NCI-H226 (cell line): Measurements from ENCODE around the gene GPSM3.
"Not testable (repeated sequence)": the region's sequence is repeated elsewhere in the genome, so short reads cannot be mapped to it uniquely, and the experiment has no call there.

Experiments used
- DNase-seq: peaks from one replicate; pipeline ENCODE4 v3.0.0-alpha.2; 2015

Gene GPSM3

DNA sequence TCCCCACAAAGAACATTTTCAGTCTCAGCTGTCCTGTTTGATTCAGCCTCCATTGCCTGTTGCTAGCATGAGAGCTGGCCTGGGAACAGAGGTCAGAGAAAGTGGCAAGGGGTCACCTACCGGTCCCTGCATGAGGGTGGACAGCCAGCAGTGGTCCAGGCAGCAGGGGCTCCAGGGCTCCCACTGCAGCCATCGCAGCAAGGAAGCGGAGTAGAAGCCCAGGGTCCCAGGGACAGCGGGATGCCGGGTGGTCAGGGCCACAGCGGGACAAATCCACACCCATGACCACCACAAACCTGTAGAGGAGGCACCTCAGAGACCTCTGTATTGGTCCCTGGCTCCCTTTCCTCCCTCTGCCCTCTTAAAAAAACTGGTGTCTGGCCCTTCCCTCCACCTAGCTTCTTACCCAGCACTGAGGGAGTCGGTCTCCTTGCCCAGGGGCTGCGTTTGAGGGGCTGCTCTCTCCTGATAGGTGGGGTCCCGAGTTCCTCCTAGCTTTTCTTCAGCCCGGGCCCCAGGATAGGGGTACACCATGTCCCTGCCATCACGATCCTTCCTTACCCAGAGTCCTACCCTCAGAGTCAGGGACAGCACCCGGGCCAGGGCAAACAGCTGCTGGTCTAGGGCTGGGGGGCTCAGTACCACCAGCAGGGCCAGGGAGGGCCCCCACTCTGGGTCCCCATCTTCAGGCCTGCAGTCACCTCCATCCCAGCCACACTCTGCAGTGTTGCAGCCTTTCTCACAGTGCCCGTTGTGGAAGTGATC is 8.4 kb upstream of the GPSM3 start:
- DNase-seq: no peak

DNA sequence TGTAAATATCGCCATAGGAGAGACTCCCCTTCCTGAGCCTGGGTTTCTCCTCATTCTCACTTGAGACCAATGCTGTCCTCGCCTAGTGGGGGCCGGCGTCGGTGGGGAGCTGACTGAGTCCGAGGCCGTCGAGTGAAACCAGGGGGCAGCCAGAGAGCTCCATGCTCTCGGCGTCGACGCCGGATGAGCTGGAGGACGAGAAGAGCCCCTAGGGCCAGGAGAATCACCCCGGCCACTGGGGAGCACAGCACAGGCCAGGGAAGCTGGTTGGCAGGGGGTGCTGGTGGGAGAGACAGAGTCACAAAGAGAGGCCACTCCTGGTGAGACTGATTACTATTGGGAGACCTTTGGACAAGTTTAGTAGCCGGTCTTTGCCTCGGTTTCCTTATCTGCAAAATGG is 6.4 kb upstream of the GPSM3 start:
- no peak for DNase-seq

GRCh38 chr6:32198345-32198696 is 5.9 kb upstream of the GPSM3 start:
- no peak for DNase-seq

DNA sequence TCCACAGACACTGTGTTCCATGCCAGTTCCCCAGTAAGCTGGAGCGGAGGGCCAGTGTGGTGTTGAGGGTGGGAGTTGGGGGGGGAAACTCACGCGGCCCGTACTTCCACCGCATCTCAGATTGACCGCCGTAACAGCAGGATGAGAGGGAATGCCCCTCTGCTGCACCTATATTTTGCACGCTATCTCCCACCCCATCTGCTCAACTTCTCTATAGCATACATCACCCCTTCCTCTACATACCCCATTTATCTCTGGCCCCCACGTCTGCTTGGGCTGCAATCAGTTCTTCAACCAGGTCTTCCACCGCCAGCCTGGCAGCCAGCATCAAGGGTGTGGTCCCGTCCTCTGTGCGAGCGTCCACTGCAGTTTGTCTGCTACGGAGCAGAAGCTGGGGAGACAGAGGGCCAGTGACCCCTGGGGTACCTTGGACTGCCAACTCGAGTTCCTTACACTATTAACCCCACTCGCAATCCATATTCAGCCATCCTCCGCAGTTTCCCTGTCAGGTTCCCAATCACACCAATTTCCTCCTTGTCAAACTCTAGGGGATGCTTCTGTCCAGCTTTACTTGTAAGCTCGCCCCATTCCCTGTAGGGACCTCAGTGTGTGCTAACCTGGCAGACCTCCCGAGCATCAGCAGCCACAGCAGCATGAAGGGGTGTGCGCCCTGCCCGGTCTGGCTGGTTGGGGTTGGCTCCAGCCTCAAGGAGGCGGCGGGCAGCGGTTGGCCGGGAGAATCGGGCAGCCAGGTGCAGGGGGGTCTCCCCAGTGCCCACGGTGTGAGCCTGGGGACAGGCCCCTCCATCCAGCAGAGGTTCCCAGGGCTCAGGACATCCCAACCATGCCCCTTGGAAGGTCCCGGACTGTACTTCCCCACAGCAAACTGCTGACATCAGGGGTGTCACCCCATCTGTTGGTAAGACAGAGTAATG is 4.5 kb upstream of the GPSM3 start:
- no peak for DNase-seq

- DNase-seq: peak; percentile 52
Measured at GRCh38 chr6:32195902-32196681, 3.6 kb upstream of the GPSM3 start.

DNA sequence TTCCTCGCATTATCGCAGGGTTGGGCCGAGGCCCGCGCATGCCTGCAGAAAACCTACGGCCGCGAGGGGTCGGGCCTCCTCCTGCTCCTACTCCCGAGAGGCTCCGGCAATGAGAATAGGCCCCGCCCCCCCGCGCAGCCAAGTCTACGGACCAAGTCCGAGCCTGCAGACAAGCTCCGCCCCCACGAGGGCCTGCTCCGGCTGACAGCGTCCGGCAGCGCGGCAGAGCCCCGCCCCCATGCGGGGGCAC is 3.1 kb upstream of the GPSM3 start:
- DNase-seq: peak; percentile 100

DNA sequence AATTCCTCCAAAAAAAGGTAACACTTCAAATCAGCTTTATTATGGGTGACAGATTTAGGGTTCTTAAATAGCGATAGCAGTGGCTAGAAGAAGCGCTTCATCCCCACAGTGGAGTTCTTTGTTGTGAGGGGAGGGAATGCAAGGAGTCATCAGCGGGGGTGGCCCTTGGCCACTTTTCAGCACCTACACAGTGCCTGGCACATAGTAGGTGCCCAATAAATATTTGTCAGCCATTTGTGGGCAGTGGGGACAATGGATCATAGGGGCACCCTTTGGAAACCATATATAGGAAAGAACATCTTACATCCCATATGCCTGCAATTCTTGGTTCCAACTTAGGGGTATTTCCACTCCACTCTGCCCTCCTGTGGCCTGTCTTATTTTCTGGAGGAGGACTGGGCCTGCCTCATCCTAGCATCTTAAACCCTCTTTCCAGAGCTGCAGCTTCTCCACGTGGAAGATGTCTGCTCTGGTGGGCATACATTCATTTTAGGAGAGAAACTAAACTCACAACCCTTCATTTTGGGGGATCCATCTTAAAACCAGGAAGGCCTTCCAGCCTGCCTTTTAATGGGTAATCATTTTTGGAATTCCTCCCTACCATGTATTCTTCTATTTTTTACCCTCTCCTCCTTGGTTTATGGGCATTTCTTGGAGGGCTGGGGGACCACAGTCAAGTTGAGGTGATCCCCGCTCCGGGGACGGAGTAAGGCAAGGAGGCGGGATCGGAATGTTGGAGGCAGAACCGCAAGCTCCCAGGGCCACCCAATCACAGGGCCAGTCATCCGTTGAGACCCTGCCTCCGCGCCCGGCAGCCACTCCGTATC is 2.6 kb upstream of the GPSM3 start:
- DNase-seq: no peak

DNA sequence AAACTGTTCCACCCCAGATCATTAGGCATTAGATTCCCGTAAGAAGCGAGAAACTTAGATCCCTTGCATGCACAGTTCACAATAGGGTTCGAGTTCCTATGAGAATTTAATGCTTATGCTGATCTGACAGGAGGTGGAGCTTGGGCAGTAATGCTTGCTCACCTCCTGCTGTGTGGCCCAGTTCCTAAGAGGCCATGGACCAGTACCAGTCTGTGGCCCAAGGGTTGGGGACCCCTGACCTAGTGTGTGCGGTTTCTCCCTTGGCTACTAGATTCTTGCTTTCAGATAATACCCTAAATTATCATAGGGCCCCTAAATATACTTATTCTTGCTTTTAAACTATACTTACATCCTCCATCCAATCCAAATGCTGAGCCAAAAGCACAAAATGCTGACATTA is 1.9 kb upstream of the GPSM3 start:
- DNase-seq: no peak

DNA sequence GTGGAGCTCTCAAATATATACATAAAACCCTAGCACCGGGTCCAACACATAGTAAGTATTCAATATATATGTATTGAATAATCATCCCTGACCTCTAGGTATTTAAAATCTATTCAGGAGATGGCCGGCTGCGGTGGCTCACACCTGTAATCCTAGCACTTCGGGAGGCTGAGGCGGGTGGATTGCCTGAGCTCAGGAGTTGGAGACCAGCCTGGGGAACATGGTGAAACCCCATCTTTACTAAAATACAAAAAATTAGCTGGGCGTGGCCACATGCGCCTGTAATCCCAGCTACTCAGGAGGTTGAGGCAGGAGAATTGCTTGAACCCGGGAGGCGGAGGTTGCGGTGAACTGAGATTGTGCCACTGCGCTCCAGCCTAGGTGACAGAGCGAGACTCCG is 653 bp upstream of the GPSM3 start:
- not testable (repeated sequence) for DNase-seq

DNA sequence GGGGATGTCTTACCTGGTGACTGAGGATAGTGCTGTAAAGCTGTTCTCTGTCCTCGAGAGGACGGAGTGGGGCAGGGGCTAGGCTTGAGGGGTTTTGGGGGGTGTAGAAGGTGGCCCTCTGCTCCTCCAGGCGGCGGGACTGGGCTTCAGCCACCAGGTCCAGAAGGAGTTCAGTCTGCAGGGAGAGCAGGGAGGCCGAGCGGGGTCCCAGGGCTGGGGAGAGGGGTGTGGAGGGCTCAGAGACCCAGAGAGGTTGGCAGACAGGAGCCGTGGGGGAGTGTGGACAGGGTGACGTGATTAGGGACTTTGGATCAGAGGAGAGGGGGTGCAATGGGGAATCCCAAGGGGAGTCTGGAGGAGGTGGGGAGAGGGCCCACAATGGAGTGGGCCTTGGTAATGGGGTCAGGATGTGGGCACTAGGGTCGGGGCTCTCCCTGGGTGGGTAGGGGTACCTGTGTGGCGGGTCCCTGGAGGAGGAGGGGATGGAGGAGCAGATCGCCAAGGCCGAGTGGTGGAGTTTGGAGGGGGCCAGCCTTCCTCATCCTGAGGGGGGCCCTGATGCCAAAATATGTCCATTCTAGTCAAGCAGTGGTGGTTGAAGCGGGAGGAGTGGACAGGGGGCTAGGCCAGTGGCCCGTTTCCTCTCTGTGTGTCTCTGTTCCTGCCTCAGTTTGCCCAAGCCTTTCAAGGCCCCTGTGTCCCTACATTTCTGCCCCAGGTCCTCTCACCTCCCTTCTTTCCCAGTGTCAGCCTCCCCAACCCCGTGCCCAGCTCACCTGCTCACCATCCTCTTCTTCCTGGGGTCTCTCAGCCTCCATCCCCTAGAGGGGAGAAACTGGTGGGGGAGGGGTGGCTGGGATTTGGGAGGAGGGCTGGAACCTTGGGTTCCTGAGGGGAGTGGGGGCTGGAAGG is 491 bp downstream of the GPSM3 start:
- DNase-seq: no peak

- no peak for DNase-seq
Measured at GRCh38 chr6:32190911-32191677, 1.3 kb downstream of the GPSM3 start.

DNA sequence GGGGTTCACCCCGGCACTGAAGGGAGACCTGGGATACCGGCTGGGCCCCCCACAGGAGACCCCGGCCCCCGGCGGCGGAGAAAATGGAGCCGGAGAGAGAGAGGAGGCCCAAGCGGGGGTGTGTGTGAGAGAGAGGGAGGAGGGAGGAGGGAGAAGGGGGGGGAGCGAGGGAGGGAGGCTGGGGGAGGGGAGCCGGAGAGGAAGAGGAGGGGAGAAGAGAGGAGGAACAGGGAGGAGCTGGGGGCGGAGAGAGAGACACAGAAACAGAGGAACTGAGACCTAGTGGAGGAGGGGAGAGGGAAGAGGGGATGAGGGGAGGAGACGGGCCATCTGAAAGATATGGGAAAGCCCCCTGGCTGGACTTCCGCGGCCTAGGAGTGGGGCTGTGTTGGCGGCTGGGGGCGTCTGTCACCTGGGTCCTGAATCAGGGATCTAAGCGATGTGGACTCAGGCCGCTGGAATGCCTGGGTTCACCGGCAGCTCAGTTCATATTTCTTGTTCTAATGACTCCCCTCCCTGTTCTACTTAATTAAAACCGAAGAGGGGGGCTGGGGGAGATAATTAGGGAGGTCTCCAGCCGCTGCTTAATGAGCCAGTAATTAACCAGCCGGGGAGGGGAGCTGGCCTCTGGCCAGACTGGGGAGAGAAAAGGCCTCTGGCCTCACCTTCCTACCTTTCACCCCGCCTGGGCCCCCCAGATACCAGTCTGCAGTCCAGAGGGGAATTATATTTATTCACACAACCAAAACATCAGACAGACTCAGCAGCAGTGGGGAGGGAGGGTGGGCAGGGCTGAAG is 2.2 kb downstream of the GPSM3 start, which contains the start of gene PBX2:
Gene PBX2, minus strand, starts transcription at position 149 of the 798 bp plus-strand sequence. CDS start 287 bp downstream, outside the sequence.
- DNase-seq: peak; percentile 67

DNA sequence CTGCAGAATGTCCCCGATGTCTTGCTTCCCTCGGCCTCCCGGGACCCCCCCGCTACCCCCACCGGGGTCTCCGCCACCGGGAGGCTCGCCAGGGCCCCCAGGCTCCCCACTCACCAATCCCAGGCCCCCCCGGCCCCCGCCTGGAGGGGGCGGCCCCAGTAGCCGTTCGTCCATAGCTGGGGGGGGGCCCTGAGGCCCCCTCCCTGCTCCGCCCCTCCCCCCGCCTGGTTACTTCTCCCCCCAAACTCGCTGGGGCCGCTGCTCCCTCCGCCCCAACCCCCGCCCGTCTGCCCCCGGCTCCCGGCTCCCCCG is 2.7 kb downstream of the GPSM3 start:
- DNase-seq: no peak

DNA sequence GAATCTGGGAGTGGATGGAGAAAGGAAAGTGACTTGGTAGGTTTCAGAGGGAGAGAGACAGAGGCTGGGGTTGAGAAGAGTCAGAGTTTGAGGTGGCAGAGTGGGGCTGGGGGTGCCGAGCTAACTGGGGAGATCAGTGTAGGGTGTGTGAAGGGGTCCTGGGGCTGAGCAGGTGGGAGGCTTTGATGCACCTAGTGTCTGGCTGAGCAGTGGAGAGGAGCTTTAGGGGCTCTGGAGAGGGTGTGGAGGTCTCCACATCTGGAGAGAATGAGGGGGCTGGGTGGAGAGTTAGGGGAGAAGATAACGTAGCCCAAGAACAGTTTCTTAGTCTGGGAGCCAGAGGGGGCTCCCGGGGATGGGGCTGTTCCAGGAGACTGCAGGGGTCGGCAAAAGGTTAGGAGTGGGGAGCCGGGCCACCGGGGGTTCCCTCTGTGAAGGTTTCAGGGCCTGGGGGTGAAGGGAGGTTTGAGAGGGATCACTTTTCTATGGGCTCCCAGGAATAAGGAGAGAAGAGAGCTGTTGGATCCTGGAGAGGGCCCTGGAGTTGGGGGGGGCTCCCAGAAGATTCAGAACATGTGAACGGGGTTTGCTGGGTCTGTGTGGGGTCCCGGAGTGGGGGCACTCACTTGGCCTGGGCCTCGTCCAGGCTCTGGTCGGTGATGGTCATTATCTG is 3.2 kb downstream of the GPSM3 start:
- DNase-seq: no peak

- no peak for DNase-seq
Measured at GRCh38 chr6:32188381-32189068, 3.9 kb downstream of the GPSM3 start.

DNA sequence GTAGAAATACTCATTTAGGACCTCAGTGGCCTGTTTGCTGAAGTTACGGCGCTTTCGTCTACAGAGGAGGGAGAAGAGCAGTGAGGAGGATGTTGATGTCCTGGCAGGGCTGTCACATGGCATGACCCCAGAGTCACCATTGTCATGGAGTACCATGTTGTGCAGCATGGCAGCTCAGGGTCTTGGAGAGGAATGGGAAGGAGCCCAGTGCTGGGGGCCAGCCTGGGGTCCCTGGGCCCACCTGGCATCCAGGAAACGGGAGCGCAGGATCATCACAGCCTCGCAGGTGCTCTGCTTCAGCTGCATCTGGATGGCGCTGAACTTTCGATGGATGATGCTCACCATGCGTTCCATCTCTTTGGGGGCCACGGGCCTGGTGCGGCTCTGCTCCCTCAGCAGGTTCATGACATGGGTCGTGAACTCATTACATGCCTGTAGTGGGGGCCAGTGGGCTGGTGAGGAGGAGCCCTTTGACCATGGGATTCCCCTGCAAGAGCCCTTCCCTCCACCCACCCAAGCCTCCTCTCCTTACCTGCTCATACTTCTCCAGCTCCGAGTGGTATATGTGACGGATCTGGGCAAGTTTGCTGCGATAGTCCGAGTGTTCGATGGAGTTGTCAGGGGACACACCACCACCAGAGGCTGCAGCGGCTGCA is 4.6 kb downstream of the GPSM3 start:
- not testable (repeated sequence) for DNase-seq

DNA sequence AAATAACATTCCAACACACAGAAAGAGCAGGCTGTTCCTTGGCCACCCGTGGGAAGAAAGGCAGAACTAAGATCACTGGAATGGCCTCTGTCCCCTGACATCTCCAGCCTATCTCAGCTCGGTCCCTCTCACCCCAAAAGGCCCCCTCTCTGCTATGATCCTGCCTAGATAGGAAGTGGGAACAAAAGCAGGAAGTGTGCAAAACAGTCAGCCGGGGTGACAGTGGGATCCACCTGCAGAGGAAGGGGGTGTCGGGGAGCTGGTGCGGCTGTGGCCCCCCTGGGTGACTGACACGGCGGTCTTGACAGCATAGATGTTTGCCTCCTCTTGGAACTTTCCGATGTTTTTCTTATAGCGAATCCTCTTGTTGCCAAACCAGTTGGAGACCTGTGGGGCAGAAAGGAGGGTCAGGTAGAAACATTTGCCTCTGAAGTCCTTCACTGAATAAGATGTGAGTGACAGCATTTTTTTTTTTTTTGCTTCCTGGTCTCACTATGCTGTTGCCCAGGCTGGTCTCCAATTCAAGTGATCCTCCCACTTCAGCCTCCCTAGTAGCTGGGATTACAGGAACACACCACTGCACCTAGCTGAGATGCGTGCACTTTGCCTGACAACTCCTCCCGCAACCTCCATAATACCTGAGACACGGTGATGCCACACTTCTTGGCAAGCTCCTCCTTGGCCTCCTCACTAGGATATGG is 5.3 kb downstream of the GPSM3 start:
- no peak for DNase-seq
